ENCODE data around the gene MAB21L4. TPM values are rescaled to one million over a fixed set of nuclear protein-coding genes. Genes with fewer than 3 reads are reported as not detected.

Gene MAB21L4
- total RNA-seq, 1 donor from 2014 or later = 0.59 TPM

DNA sequence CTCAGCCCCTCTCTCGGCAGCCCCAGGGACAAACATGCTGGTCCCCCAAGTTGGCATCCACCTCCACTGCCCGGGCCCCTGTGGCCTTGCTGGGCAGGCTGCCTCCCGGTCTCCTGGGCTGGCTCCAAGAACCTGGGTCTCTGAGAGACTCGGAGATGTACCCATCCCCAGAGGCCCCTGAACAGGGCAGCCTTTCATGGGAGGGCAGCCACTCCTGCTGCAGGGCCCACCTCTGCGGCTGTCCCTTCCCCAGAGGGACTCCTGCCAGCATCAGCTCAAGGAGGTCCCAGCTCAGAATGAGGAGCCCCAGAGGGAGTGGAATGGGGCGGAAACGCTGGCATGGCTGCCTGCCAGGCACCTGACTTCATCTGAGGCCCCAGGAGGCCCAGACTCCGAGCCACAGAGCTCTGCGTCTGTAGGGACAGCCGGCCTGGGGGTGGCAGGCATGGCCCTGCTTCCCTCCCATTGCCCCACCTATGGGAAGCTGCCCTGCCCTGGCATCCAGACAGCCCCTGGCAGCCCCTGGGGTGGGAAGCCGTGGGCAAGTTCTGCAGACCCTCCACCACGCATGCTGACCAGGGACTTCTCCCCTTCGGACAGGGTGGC, 9.3 kb upstream of the MAB21L4 start:
- Histone ChIP-seq H3K4me2 (ENCODE audit: low read length) (no peak overlapping the region), H3K9ac (ENCODE audit: low read length) (no peak overlapping the region), H3K4me1 (ENCODE audit: insufficient read depth, low read length) (no peaks in the 10 kb centered on the region), H3K4me3 (ENCODE audit: insufficient read depth, low read depth, low read length) (no peak overlapping the region), H4K20me1 (ENCODE audit: insufficient read depth, low read length) (no peaks in the 10 kb centered on the region), H3K36me3 (ENCODE audit: insufficient read depth, low read length) (no peaks in the 10 kb centered on the region), H3K27me3 (ENCODE audit: insufficient read depth, low read length) (peaks cover 15% of the 10 kb centered on the region), H2AFZ (ENCODE audit: low read depth, low read length) (no peak overlapping the region), H3K79me2 (ENCODE audit: insufficient read depth, low read length) (no peaks in the 10 kb centered on the region), H3K27ac (ENCODE audit: low read depth, low read length) (no peak overlapping the region), H3K9me3 (ENCODE audit: insufficient read depth, low read depth, low read length) (peaks cover 2% of the 10 kb centered on the region)
- no peak overlapping the region for H3K27ac Mint-ChIP-seq (ENCODE audit: unreplicated experiment)
- no peak for TF ChIP-seq EZH2 (IDR thresholded peaks at IDR 0.05; ENCODE audit: insufficient read depth, low read length)
- TF ChIP-seq, protein P1, sequence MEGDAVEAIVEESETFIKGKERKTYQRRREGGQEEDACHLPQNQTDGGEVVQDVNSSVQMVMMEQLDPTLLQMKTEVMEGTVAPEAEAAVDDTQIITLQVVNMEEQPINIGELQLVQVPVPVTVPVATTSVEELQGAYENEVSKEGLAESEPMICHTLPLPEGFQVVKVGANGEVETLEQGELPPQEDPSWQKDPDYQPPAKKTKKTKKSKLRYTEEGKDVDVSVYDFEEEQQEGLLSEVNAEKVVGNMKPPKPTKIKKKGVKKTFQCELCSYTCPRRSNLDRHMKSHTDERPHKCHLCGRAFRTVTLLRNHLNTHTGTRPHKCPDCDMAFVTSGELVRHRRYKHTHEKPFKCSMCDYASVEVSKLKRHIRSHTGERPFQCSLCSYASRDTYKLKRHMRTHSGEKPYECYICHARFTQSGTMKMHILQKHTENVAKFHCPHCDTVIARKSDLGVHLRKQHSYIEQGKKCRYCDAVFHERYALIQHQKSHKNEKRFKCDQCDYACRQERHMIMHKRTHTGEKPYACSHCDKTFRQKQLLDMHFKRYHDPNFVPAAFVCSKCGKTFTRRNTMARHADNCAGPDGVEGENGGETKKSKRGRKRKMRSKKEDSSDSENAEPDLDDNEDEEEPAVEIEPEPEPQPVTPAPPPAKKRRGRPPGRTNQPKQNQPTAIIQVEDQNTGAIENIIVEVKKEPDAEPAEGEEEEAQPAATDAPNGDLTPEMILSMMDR (IDR thresholded peaks at IDR 0.05; ENCODE audit: insufficient read depth, low read depth, low read length) = no peak
- H3K4me1 Mint-ChIP-seq (ENCODE audit: low read depth, unreplicated experiment) = no peaks in the 10 kb centered on the region
- no peak overlapping the region for H3K4me3 Mint-ChIP-seq (ENCODE audit: unreplicated experiment)
- H3K27me3 Mint-ChIP-seq (ENCODE audit: low read depth, unreplicated experiment) = peaks cover 43% of the 10 kb centered on the region
- FAIRE-seq = no peak
- no peaks in the 10 kb centered on the region for H3K36me3 Mint-ChIP-seq (ENCODE audit: low read depth, unreplicated experiment)
- DNase-seq (ENCODE audit: low read depth) = no peak
- H3K9me3 Mint-ChIP-seq (ENCODE audit: unreplicated experiment) = no peaks in the 10 kb centered on the region

DNA sequence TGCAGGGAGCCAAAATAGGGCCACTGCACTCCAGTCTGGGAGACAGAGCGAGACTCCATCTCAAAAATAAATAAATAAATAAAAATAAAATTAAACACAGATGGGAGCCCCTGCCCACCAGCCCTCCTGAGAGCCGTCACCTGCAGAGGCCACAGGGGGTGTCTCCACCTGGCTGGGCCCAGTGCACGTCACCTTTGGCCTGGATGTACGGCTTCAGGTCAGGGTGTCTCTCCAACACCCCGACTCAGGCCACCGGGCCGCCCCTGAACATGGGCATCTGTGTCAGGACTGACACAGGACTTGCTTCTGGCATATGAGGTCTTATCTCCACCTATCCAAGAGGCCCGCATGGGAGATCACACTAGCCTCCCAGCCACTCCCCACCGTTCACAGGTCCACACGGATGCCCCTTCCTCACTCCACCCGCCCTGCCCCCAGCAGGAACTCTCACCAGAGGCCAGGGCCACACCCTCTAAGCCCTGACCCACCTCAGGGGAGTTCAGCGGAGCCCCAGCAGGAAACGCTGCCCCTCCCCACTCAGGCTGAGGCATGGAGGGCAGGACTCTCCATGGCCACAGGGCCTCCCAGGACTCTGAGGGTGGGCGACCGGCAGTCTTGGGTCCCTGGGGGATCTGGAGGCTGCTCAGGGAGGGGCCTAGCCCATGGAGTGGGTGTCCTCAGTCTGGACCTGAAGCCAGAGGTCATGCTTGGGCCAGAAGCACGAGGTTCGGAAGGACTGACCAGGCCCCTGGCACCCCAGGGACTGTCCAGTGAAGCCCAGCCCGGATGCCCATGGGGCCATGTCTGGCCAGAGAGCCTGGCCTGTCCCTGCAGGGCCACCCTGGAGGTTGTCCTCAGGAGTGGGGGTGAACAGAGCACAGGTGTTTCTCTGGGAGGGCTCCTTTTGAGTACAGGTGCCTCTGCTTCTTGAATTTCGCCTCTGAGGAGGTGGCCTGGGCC, 8.5 kb upstream of the MAB21L4 start:
- no peak for FAIRE-seq
- H3K9me3 ChIP-seq (ENCODE audit: insufficient read depth, low read depth, low read length) = peaks cover 2% of the 10 kb centered on the region
- no peak for TF ChIP-seq EZH2 (IDR thresholded peaks at IDR 0.05; ENCODE audit: insufficient read depth, low read length)
- TF ChIP-seq, protein P1 (IDR thresholded peaks at IDR 0.05; ENCODE audit: insufficient read depth, low read depth, low read length) = no peak
- H3K9ac ChIP-seq (ENCODE audit: low read length) = no peak overlapping the region
- H3K27ac Mint-ChIP-seq (ENCODE audit: unreplicated experiment) = no peak overlapping the region
- H3K36me3 ChIP-seq (ENCODE audit: insufficient read depth, low read length) = no peaks in the 10 kb centered on the region
- H3K36me3 Mint-ChIP-seq (ENCODE audit: low read depth, unreplicated experiment) = no peaks in the 10 kb centered on the region
- H3K4me1 ChIP-seq (ENCODE audit: insufficient read depth, low read length) = no peaks in the 10 kb centered on the region
- no peaks in the 10 kb centered on the region for H3K9me3 Mint-ChIP-seq (ENCODE audit: unreplicated experiment)
- DNase-seq (ENCODE audit: low read depth) = no peak
- peaks cover 15% of the 10 kb centered on the region for H3K27me3 ChIP-seq (ENCODE audit: insufficient read depth, low read length)
- H3K4me1 Mint-ChIP-seq (ENCODE audit: low read depth, unreplicated experiment) = no peaks in the 10 kb centered on the region
- H3K79me2 ChIP-seq (ENCODE audit: insufficient read depth, low read length) = no peaks in the 10 kb centered on the region
- no peak overlapping the region for H3K27ac ChIP-seq (ENCODE audit: low read depth, low read length)
- no peak overlapping the region for H3K4me3 Mint-ChIP-seq (ENCODE audit: unreplicated experiment)
- no peak overlapping the region for H3K4me3 ChIP-seq (ENCODE audit: insufficient read depth, low read depth, low read length)
- H4K20me1 ChIP-seq (ENCODE audit: insufficient read depth, low read length) = no peaks in the 10 kb centered on the region
- no peak overlapping the region for H2AFZ ChIP-seq (ENCODE audit: low read depth, low read length)
- H3K27me3 Mint-ChIP-seq (ENCODE audit: low read depth, unreplicated experiment) = peaks cover 40% of the 10 kb centered on the region
- H3K4me2 ChIP-seq (ENCODE audit: low read length) = no peak overlapping the region
